Neural cell (in vitro differentiated cells): ENCODE data around the gene KRT12. TPM values are rescaled to one million over a fixed set of nuclear protein-coding genes. Genes with fewer than 3 reads are reported as not detected.

ENCODE experiments used
- H2AFZ ChIP-seq: fragments of 200-600, 300-800 bp; sonication (generic), shearing (Covaris generic); 2 replicates; pipeline ENCODE4 v1.6.0; 2014; ENCODE audit warnings: low read depth, mild to moderate bottlenecking, antibody characterized with exemption, low read length, moderate library complexity
- H3F3A ChIP-seq: fragments of 200-600 bp; shearing (Covaris generic); 2 replicates; pipeline ENCODE4 v1.6.1; 2016; ENCODE audit warnings: mild to moderate bottlenecking, moderate library complexity, mixed read lengths, antibody characterized with exemption, low read length; ENCODE audit not compliant: insufficient read depth, poor library complexity, severe bottlenecking
- H3K27ac ChIP-seq: fragments of 200-600, 300-800 bp; sonication (generic), shearing (Covaris generic); 2 replicates; pipeline ENCODE4 v1.5.1; 2014; ENCODE audit warnings: mild to moderate bottlenecking, low read length, moderate library complexity
- H3K27me3 ChIP-seq: fragments of 300-800, 200-600 bp; sonication (generic), shearing (Covaris generic); 2 replicates; pipeline ENCODE4 v1.6.0; 2014; ENCODE audit warnings: mild to moderate bottlenecking, low read depth, low read length, moderate library complexity; ENCODE audit not compliant: insufficient read depth
- H3K36me3 ChIP-seq: fragments of 300-800, 200-600 bp; sonication (generic), shearing (Covaris generic); 2 replicates; pipeline ENCODE4 v1.5.1; 2014; ENCODE audit warnings: mild to moderate bottlenecking, antibody characterized with exemption, low read length, moderate library complexity; ENCODE audit not compliant: insufficient read depth
- H3K4me2 ChIP-seq: fragments of 300-800, 200-600 bp; sonication (generic), shearing (Covaris generic); 2 replicates; pipeline ENCODE4 v1.6.0; 2014; ENCODE audit warnings: mild to moderate bottlenecking, low read length
- H3K4me3 ChIP-seq: fragments of 300-800, 200-600 bp; sonication (generic), shearing (Covaris generic); 2 replicates; pipeline ENCODE4 v1.5.1; 2014; ENCODE audit warnings: mild to moderate bottlenecking, low read length, moderate library complexity
- H3K79me2 ChIP-seq: fragments of 200-600 bp; shearing (Covaris generic); replicated peaks from 2 replicates; pipeline ENCODE4 v1.6.0; 2014; ENCODE audit warnings: mild to moderate bottlenecking, low read length, moderate library complexity; ENCODE audit not compliant: insufficient read depth
- H3K9ac ChIP-seq: fragments of 300-800, 200-600 bp; sonication (generic), shearing (Covaris generic); 2 replicates; pipeline ENCODE4 v1.6.1; 2016; ENCODE audit warnings: mild to moderate bottlenecking, low read length, mixed read lengths
- H3K9me2 ChIP-seq: fragments of 200-600 bp; shearing (Covaris generic); 2 replicates; pipeline ENCODE4 v1.6.1; 2016; ENCODE audit warnings: mild to moderate bottlenecking, low read length, mixed read lengths; ENCODE audit not compliant: insufficient read depth
- H3K9me3 ChIP-seq: fragments of 200-600, 300-800 bp; sonication (generic), shearing (Covaris generic); 2 replicates; pipeline ENCODE4 v1.6.1; 2016; ENCODE audit warnings: mild to moderate bottlenecking, mixed run types, low read length, moderate library complexity, mixed read lengths
- H4K20me1 ChIP-seq: fragments of 200-600 bp; shearing (Covaris generic); 2 replicates; pipeline ENCODE4 v1.6.1; 2016; ENCODE audit warnings: mild to moderate bottlenecking, mixed run types; ENCODE audit not compliant: insufficient read depth
- CTCF ChIP-seq: fragments of 450-650 bp; IDR thresholded peaks from 2 replicates; pipeline ENCODE4 v1.5.1; 2014; ENCODE audit warnings: antibody characterized with exemption, mild to moderate bottlenecking, moderate library complexity; ENCODE audit not compliant: poor library complexity, severe bottlenecking
- EP300 ChIP-seq: fragments of 450-650 bp; conservative IDR thresholded peaks from 2 replicates; pipeline ENCODE4 v1.6.1; 2014; ENCODE audit warnings: antibody characterized with exemption, mild to moderate bottlenecking, moderate library complexity; ENCODE audit not compliant: poor library complexity, severe bottlenecking
- EZH2 ChIP-seq: fragments of 200-600, 300-800 bp; shearing (Covaris generic), sonication (generic); IDR thresholded peaks from 2 replicates; pipeline ENCODE4 v1.6.1; 2014; ENCODE audit warnings: antibody characterized with exemption, low read length, borderline replicate concordance, mild to moderate bottlenecking; ENCODE audit not compliant: insufficient read depth, poor library complexity, severe bottlenecking
- MXI1 ChIP-seq: fragments of 450-650 bp; conservative IDR thresholded peaks from 2 replicates; pipeline ENCODE4 v1.6.1; 2014; ENCODE audit warnings: antibody characterized with exemption, mild to moderate bottlenecking; ENCODE audit not compliant: poor library complexity, severe bottlenecking
- POLR2AphosphoS5 ChIP-seq: IDR thresholded peaks from 2 replicates; pipeline ENCODE4 v1.6.1; 2012
- RAD21 ChIP-seq: fragments of 450-650 bp; conservative IDR thresholded peaks from 2 replicates; pipeline ENCODE4 v1.6.1; 2014; ENCODE audit warnings: antibody characterized with exemption, mild to moderate bottlenecking, moderate library complexity
- REST ChIP-seq: IDR thresholded peaks from 2 replicates; pipeline ENCODE4 v1.6.1; 2012; ENCODE audit warnings: borderline replicate concordance
- SMC3 ChIP-seq: fragments of 450-650 bp; conservative IDR thresholded peaks from 2 replicates; pipeline ENCODE4 v1.6.1; 2014; ENCODE audit warnings: antibody characterized with exemption, mild to moderate bottlenecking, moderate library complexity; ENCODE audit not compliant: poor library complexity
- TAF1 ChIP-seq: IDR thresholded peaks from 2 replicates; pipeline ENCODE4 v1.6.1; 2012; ENCODE audit warnings: low read depth
- polyA plus RNA-seq: library from polyadenylated mRNA; depleted of rRNA; stranded (reverse); fragments of >200 nt; gene quantifications from 2 replicates; pipeline ENCODE4 v1.2.3, GENCODE V29; 2014

KRT12 gene
- polyA plus RNA-seq, 1 donor from 2014 or later: not detected

GRCh38 chr17:40839194-40839593 is 27.8 kb downstream of the KRT12 start:
- Histone ChIP-seq H3K27ac (no peak overlapping the region), H3K9me2 (no peaks in the 10 kb centered on the region), H3K4me3 (no peak overlapping the region), H3K36me3 (no peaks in the 10 kb centered on the region), H3K4me2 (no peak overlapping the region), H2AFZ (no peak overlapping the region), H3F3A (no peaks in the 10 kb centered on the region), H3K9me3 (no peaks in the 10 kb centered on the region), H4K20me1 (no peaks in the 10 kb centered on the region), H3K79me2 (no peaks in the 10 kb centered on the region), H3K9ac (no peak overlapping the region), H3K27me3 (no peaks in the 10 kb centered on the region)
- no peak for TF ChIP-seq TAF1
- no peak for TF ChIP-seq SMC3
- TF ChIP-seq POLR2AphosphoS5: no peak
- no peak for TF ChIP-seq REST
- TF ChIP-seq RAD21: no peak

- no peak for TF ChIP-seq MXI1
- Histone ChIP-seq H3K9ac (no peak overlapping the region), H3K9me3 (no peaks in the 10 kb centered on the region)
These were observed 31.0 kb downstream of the KRT12 start for GRCh38 chr17:40836020-40836419.

GRCh38 chr17:40833882-40834281 is 33.1 kb downstream of the KRT12 start:
- H4K20me1 ChIP-seq: no peaks in the 10 kb centered on the region
- no peak overlapping the region for H3K4me2 ChIP-seq
- H3K9ac ChIP-seq: no peak overlapping the region
- TF ChIP-seq MXI1: no peak
- no peak for TF ChIP-seq SMC3
- no peak for TF ChIP-seq EP300
- TF ChIP-seq TAF1: no peak
- TF ChIP-seq RAD21: no peak
- no peak for TF ChIP-seq REST
- TF ChIP-seq CTCF: no peak
- TF ChIP-seq POLR2AphosphoS5: no peak
- TF ChIP-seq EZH2: no peak
- no peaks in the 10 kb centered on the region for H3K9me2 ChIP-seq
- H3K27me3 ChIP-seq: no peaks in the 10 kb centered on the region
- H3K36me3 ChIP-seq: no peaks in the 10 kb centered on the region
- no peak overlapping the region for H2AFZ ChIP-seq
- H3K9me3 ChIP-seq: no peaks in the 10 kb centered on the region
- no peaks in the 10 kb centered on the region for H3F3A ChIP-seq
- no peaks in the 10 kb centered on the region for H3K79me2 ChIP-seq
- no peak overlapping the region for H3K27ac ChIP-seq
- H3K4me3 ChIP-seq: no peak overlapping the region

More at GRCh38 chr17:40836020-40836419, 31.0 kb downstream of the KRT12 start:
- H3F3A ChIP-seq: no peaks in the 10 kb centered on the region
- H3K4me3 ChIP-seq: no peak overlapping the region
- no peaks in the 10 kb centered on the region for H3K27me3 ChIP-seq
- no peaks in the 10 kb centered on the region for H3K36me3 ChIP-seq
- H3K9me2 ChIP-seq: no peaks in the 10 kb centered on the region
- no peak overlapping the region for H2AFZ ChIP-seq
- no peak overlapping the region for H3K4me2 ChIP-seq
- H3K79me2 ChIP-seq: no peaks in the 10 kb centered on the region
- no peak overlapping the region for H3K27ac ChIP-seq
- no peaks in the 10 kb centered on the region for H4K20me1 ChIP-seq
